ENCODE data around the gene MX2.

DNA sequence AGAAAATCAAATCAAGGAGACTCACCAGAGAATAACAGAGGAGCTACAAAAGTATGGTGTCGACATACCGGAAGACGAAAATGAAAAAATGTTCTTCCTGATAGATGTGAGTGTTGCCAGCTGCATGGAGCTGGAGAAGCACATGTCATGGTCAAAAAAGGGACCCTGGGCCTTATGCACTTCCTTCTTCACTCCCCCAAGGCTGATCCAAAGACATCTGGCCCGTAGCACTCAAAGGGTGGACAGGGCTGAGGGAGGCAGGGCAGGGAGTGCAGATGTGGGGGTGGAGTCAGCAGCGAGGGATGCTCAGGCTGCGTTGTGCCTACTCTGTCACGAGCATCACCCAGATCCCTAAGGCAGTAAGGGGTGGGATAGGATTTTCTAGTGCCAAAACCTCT is 83.6 kb downstream of the MX2 start:
- TF ChIP-seq, protein P1, sequence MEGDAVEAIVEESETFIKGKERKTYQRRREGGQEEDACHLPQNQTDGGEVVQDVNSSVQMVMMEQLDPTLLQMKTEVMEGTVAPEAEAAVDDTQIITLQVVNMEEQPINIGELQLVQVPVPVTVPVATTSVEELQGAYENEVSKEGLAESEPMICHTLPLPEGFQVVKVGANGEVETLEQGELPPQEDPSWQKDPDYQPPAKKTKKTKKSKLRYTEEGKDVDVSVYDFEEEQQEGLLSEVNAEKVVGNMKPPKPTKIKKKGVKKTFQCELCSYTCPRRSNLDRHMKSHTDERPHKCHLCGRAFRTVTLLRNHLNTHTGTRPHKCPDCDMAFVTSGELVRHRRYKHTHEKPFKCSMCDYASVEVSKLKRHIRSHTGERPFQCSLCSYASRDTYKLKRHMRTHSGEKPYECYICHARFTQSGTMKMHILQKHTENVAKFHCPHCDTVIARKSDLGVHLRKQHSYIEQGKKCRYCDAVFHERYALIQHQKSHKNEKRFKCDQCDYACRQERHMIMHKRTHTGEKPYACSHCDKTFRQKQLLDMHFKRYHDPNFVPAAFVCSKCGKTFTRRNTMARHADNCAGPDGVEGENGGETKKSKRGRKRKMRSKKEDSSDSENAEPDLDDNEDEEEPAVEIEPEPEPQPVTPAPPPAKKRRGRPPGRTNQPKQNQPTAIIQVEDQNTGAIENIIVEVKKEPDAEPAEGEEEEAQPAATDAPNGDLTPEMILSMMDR (IDR thresholded peaks at IDR 0.05; ENCODE audit: low read depth, low read length, poor library complexity, severe bottlenecking) = no peak
- no peak for TF ChIP-seq EZH2phosphoT487 (IDR thresholded peaks at IDR 0.05; ENCODE audit: borderline replicate concordance, low read length)

Measured in DOHH2 (cell line).